HG03575 (cell line): ENCODE measurements around the gene PPP6R2.

ENCODE experiments used
- ATAC-seq: cut with Tn5 transposase; IDR thresholded peaks from one replicate; pipeline ENCODE4 v1.9.1; 2021; ENCODE audit not compliant: unreplicated experiment, insufficient number of reproducible peaks, low FRiP score; ENCODE audit errors: extremely low read depth

Gene PPP6R2

GRCh38 chr22:50456026-50456425 is 112.9 kb downstream of the PPP6R2 start:
- ATAC-seq = no peak

GRCh38 chr22:50456466-50457234 is 113.5 kb downstream of the PPP6R2 start:
- no peak for ATAC-seq

GRCh38 chr22:50459016-50459415 is 115.9 kb downstream of the PPP6R2 start:
- no peak for ATAC-seq

- ATAC-seq = no peak
Measured at GRCh38 chr22:50459496-50460140, 116.5 kb downstream of the PPP6R2 start.

- no peak for ATAC-seq
Measured at GRCh38 chr22:50460938-50461337, 117.8 kb downstream of the PPP6R2 start.

- no peak for ATAC-seq
Measured at GRCh38 chr22:50461536-50461935, 118.4 kb downstream of the PPP6R2 start.

GRCh38 chr22:50461979-50462540 is 118.9 kb downstream of the PPP6R2 start:
- no peak for ATAC-seq

GRCh38 chr22:50463188-50463900 is 120.2 kb downstream of the PPP6R2 start:
- no peak for ATAC-seq

- no peak for ATAC-seq
Measured at GRCh38 chr22:50464451-50464850, 121.3 kb downstream of the PPP6R2 start.

GRCh38 chr22:50465066-50465930 is 122.2 kb downstream of the PPP6R2 start:
- no peak for ATAC-seq

GRCh38 chr22:50467341-50467740 is 124.2 kb downstream of the PPP6R2 start:
- no peak for ATAC-seq

- no peak for ATAC-seq
Measured at GRCh38 chr22:50467773-50468440, 124.8 kb downstream of the PPP6R2 start.

GRCh38 chr22:50468626-50469025 is 125.5 kb downstream of the PPP6R2 start:
- ATAC-seq = no peak

GRCh38 chr22:50469377-50470305 is 126.5 kb downstream of the PPP6R2 start:
- ATAC-seq = no peak

GRCh38 chr22:50470491-50470890 is 127.4 kb downstream of the PPP6R2 start:
- ATAC-seq = no peak

GRCh38 chr22:50471197-50471847 is 128.2 kb downstream of the PPP6R2 start:
- ATAC-seq = no peak

- ATAC-seq = no peak
Measured at GRCh38 chr22:50471962-50472361, 128.8 kb downstream of the PPP6R2 start.
